Stomach smooth muscle (tissue), 2 donors: ENCODE results near the gene SNX5.

Experiments used
- H3K27ac ChIP-seq: one replicate; pipeline ENCODE4 v1.7.0; 2013; ENCODE audit warnings: mild to moderate bottlenecking, low read length, inconsistent platforms
- H3K27me3 ChIP-seq, 2 donors: one replicate each; pipeline ENCODE4 v1.7.0; 2013; ENCODE audit warnings: low read length in 2 of 2; ENCODE audit not compliant: insufficient read depth in 2 of 2, control insufficient read depth in 1 of 2
- H3K36me3 ChIP-seq, 2 donors: one replicate each; pipeline ENCODE4 v1.7.0; 2013; ENCODE audit warnings: low read length in 2 of 2; ENCODE audit not compliant: control insufficient read depth in 2 of 2, insufficient read depth in 2 of 2
- H3K4me1 ChIP-seq: one replicate; pipeline ENCODE4 v1.7.0; 2013; ENCODE audit warnings: low read length; ENCODE audit not compliant: control insufficient read depth, insufficient read depth
- H3K4me3 ChIP-seq, 2 donors: one replicate each; pipeline ENCODE4 v1.7.0; 2013; ENCODE audit warnings: low read length in 2 of 2
- H3K9ac ChIP-seq, 2 donors: one replicate each; pipeline ENCODE4 v1.7.0; 2013; ENCODE audit warnings: low read length in 2 of 2, mild to moderate bottlenecking in 1 of 2
- H3K9me3 ChIP-seq, 2 donors: one replicate each; pipeline ENCODE4 v1.7.0; 2013; ENCODE audit warnings: low read length in 2 of 2; ENCODE audit not compliant: control insufficient read depth in 2 of 2
- donor health status: healthy.
- donor health status: Pancreatic carcinoma.

The SNX5 gene

GRCh38 chr20:17992224-17992637 is 23.6 kb upstream of the SNX5 start:
- H3K27me3 ChIP-seq: no peaks in the 10 kb centered on the region
- no peak overlapping the region for H3K27ac ChIP-seq

GRCh38 chr20:17990278-17990972 is 21.8 kb upstream of the SNX5 start:
- peaks cover 0 to 9% of the 10 kb centered on the region in 2 donors for H3K36me3 ChIP-seq
- no peak overlapping the region for H3K4me3 ChIP-seq
- no peaks in the 10 kb centered on the region for H3K4me1 ChIP-seq
- H3K9me3 ChIP-seq: no peaks in the 10 kb centered on the region
- no peak overlapping the region for H3K27ac ChIP-seq
- no peak overlapping the region for H3K9ac ChIP-seq
- H3K27me3 ChIP-seq: no peaks in the 10 kb centered on the region

More at GRCh38 chr20:17992224-17992637, 23.6 kb upstream of the SNX5 start:
- H3K9ac ChIP-seq: no peak overlapping the region
- peaks cover 2% of the 10 kb centered on the region for H3K4me1 ChIP-seq
- H3K36me3 ChIP-seq: peaks cover 0 to 9% of the 10 kb centered on the region in 2 donors
- H3K9me3 ChIP-seq: no peaks in the 10 kb centered on the region
- no peak overlapping the region for H3K4me3 ChIP-seq

GRCh38 chr20:17987988-17988387 is 19.4 kb upstream of the SNX5 start:
- Histone ChIP-seq H3K9ac (no peak overlapping the region), H3K27me3 (no peaks in the 10 kb centered on the region), H3K4me3 (no peak overlapping the region), H3K4me1 (no peaks in the 10 kb centered on the region), H3K36me3 (peaks cover 0 to 9% of the 10 kb centered on the region in 2 donors), H3K9me3 (no peaks in the 10 kb centered on the region), H3K27ac (no peak overlapping the region)

- Histone ChIP-seq H3K9ac (no peak overlapping the region), H3K36me3 (peaks cover 0 to 9% of the 10 kb centered on the region in 2 donors), H3K27ac (no peak overlapping the region), H3K27me3 (no peaks in the 10 kb centered on the region), H3K4me3 (no peak overlapping the region), H3K9me3 (no peaks in the 10 kb centered on the region), H3K4me1 (no peaks in the 10 kb centered on the region)
Observed at GRCh38 chr20:17985388-17986018, 16.9 kb upstream of the SNX5 start.

- H3K36me3 ChIP-seq: peaks cover 0 to 3% of the 10 kb centered on the region in 2 donors
- H3K9me3 ChIP-seq: no peaks in the 10 kb centered on the region
- H3K27me3 ChIP-seq: no peaks in the 10 kb centered on the region
- H3K27ac ChIP-seq: no peak overlapping the region
- peaks cover 5% of the 10 kb centered on the region for H3K4me1 ChIP-seq
- H3K9ac ChIP-seq: no peak overlapping the region
- H3K4me3 ChIP-seq: no peak overlapping the region
Observed at GRCh38 chr20:17976305-17976704, 7.7 kb upstream of the SNX5 start.

- no peak overlapping the region for H3K27ac ChIP-seq
- no peak overlapping the region for H3K9ac ChIP-seq
- H3K9me3 ChIP-seq: no peaks in the 10 kb centered on the region
- peaks cover 10% of the 10 kb centered on the region for H3K4me1 ChIP-seq
- H3K27me3 ChIP-seq: no peaks in the 10 kb centered on the region
- peaks cover 0 to 3% of the 10 kb centered on the region in 2 donors for H3K36me3 ChIP-seq
- H3K4me3 ChIP-seq: no peak overlapping the region
Observed at GRCh38 chr20:17972121-17972520, 3.5 kb upstream of the SNX5 start.

- H3K4me1 ChIP-seq: peaks cover 10% of the 10 kb centered on the region
- no peaks in the 10 kb centered on the region for H3K9me3 ChIP-seq
- no peaks in the 10 kb centered on the region for H3K27me3 ChIP-seq
- peaks cover 0 to 3% of the 10 kb centered on the region in 2 donors for H3K36me3 ChIP-seq
- no peak overlapping the region for H3K9ac ChIP-seq
- H3K27ac ChIP-seq: no peak overlapping the region
- peak overlapping the region; percentile 1 to 5 for H3K4me3 ChIP-seq
Observed at GRCh38 chr20:17971300-17972013, 2.9 kb upstream of the SNX5 start.

DNA sequence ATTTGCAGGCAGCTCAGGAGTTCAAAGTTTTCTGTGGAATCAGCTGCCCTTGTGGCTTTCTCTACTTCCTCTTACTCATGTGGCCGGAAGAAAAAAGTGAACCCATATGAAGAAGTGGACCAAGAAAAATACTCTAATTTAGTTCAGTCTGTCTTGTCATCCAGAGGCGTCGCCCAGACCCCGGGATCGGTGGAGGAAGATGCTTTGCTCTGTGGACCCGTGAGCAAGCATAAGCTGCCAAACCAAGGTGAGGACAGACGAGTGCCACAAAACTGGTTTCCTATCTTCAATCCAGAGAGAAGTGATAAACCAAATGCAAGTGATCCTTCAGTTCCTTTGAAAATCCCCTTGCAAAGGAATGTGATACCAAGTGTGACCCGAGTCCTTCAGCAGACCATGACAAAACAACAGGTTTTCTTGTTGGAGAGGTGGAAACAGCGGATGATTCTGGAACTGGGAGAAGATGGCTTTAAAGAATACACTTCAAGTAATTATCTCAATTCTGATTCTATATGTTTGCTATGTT is 1.4 kb upstream of the SNX5 start:
- peaks cover 15% of the 10 kb centered on the region for H3K4me1 ChIP-seq
- no peaks in the 10 kb centered on the region for H3K36me3 ChIP-seq
- H3K27ac ChIP-seq: peak overlapping the region; percentile 89
- peak overlapping the region; percentile 77 to 93 for H3K9ac ChIP-seq
- H3K4me3 ChIP-seq: peak overlapping the region; percentile 93 to 95
- no peaks in the 10 kb centered on the region for H3K27me3 ChIP-seq
- H3K9me3 ChIP-seq: no peaks in the 10 kb centered on the region

DNA sequence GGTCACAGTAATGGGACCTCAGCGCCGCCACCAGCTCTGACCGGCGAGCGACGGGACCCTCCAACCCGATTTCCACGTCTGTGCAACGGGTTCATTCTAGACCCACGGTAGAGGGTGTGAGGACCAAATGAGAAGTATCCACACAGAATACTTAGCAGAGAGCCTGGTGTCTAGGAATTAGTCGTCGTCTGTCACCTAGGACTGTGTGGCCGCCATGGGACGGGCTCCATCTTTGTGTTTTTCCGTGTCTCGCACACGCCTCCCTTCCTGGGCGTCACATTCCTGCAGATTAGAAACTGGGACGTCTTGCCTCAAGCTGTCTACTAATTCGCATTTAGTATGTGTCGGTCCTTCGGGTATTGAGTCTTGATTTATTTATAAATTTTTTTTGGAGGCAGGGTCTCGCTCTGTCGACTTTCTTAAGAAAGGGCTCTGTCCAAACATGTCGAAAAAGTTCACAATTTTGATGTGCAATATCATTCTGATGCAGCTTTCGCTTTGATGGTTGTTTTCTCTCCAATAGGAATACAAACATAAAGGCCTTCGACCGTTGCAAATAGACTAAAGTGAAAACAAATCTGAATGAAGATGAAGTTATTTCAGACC is 787 bp upstream of the SNX5 start:
- Histone ChIP-seq H3K27me3 (no peaks in the 10 kb centered on the region), H3K9me3 (no peaks in the 10 kb centered on the region), H3K4me1 (peaks cover 17% of the 10 kb centered on the region), H3K4me3 (peak overlapping the region; percentile 93 to 95), H3K27ac (peak overlapping the region; percentile 89), H3K36me3 (no peaks in the 10 kb centered on the region), H3K9ac (peak overlapping the region; percentile 77 to 93)

- H3K27ac ChIP-seq: peak overlapping the region; percentile 89
- no peaks in the 10 kb centered on the region for H3K9me3 ChIP-seq
- peak overlapping the region; percentile 72 to 93 for H3K4me3 ChIP-seq
- no peaks in the 10 kb centered on the region for H3K36me3 ChIP-seq
- no peaks in the 10 kb centered on the region for H3K27me3 ChIP-seq
- peaks cover 21% of the 10 kb centered on the region for H3K4me1 ChIP-seq
- peak overlapping the region; percentile 91 to 93 for H3K9ac ChIP-seq
Observed at GRCh38 chr20:17967521-17968365, 851 bp downstream of the SNX5 start.
